HEK293T (cell line): Measurements from ENCODE around the gene FOXN1.
"Not testable (repeated sequence)": the region's sequence is repeated elsewhere in the genome, so short reads cannot be mapped to it uniquely, and the experiment has no call there.

Experiments used
- CTCF ChIA-PET: fragments of 350-600 bp; formaldehyde crosslinking; extraction: SDS; loops from one replicate; lab custom pipeline; 2021; ENCODE audit warnings: antibody characterized with exemption, inconsistent platforms; lab: Yijun Ruan, JAX
- POLR2A ChIA-PET: fragments of 350-600 bp; formaldehyde crosslinking; extraction: SDS; loops from one replicate; lab custom pipeline; 2020; ENCODE audit warnings: antibody characterized with exemption, inconsistent platforms; lab: Yijun Ruan, JAX
- DNase-seq: peaks from one replicate; pipeline ENCODE4 v3.0.0; 2012; ENCODE audit warnings: mixed read lengths; ENCODE audit errors: extremely low spot score
- ARNT ChIP-seq: fragments of 450-650 bp; IDR thresholded peaks from 2 replicates; pipeline ENCODE4 v1.6.1; 2017; ENCODE audit warnings: mild to moderate bottlenecking
- BHLHE40 ChIP-seq: fragments of 450-650 bp; IDR thresholded peaks from 2 replicates; pipeline ENCODE4 v1.6.1; 2016; ENCODE audit warnings: mild to moderate bottlenecking, moderate library complexity, borderline replicate concordance
- CTBP1 ChIP-seq: fragments of 450-650 bp; IDR thresholded peaks from 2 replicates; pipeline ENCODE4 v1.6.1; 2016; ENCODE audit warnings: borderline replicate concordance
- ELF4 ChIP-seq: fragments of 450-650 bp; IDR thresholded peaks from 2 replicates; pipeline ENCODE4 v1.6.1; 2017; ENCODE audit warnings: antibody characterized with exemption
- FOXA1 ChIP-seq: fragments of 450-650 bp; IDR thresholded peaks from 2 replicates; pipeline ENCODE4 v1.6.1; 2016; ENCODE audit warnings: mild to moderate bottlenecking
- FOXK2 ChIP-seq: fragments of 450-650 bp; IDR thresholded peaks from 2 replicates; pipeline ENCODE4 v1.6.1; 2016; ENCODE audit warnings: mild to moderate bottlenecking
- FOXM1 ChIP-seq: fragments of 450-650 bp; IDR thresholded peaks from 2 replicates; pipeline ENCODE4 v1.6.1; 2017; ENCODE audit warnings: mild to moderate bottlenecking, borderline replicate concordance
- HDGF ChIP-seq: fragments of 450-650 bp; IDR thresholded peaks from 2 replicates; pipeline ENCODE4 v1.6.1; 2017; ENCODE audit warnings: antibody characterized with exemption, borderline replicate concordance
- L3MBTL2 ChIP-seq: fragments of 450-650 bp; conservative IDR thresholded peaks from 2 replicates; pipeline ENCODE4 v1.6.1; 2016; ENCODE audit warnings: mild to moderate bottlenecking
- LEF1 ChIP-seq: fragments of 450-650 bp; IDR thresholded peaks from 2 replicates; pipeline ENCODE4 v1.6.1; 2017; ENCODE audit warnings: mild to moderate bottlenecking, borderline replicate concordance
- NFRKB ChIP-seq: fragments of 450-650 bp; IDR thresholded peaks from 2 replicates; pipeline ENCODE4 v1.6.1; 2016; ENCODE audit warnings: mild to moderate bottlenecking, moderate library complexity
- SP1 ChIP-seq: fragments of 450-650 bp; IDR thresholded peaks from 2 replicates; pipeline ENCODE4 v1.6.1; 2017
- SUZ12 ChIP-seq: fragments of 450-650 bp; IDR thresholded peaks from 2 replicates; pipeline ENCODE4 v1.6.1; 2016; ENCODE audit warnings: mild to moderate bottlenecking
- TARDBP ChIP-seq: fragments of 450-650 bp; IDR thresholded peaks from 2 replicates; pipeline ENCODE4 v1.6.1; 2016
- ZNF384 ChIP-seq: fragments of 450-650 bp; IDR thresholded peaks from 2 replicates; pipeline ENCODE4 v1.6.1; 2016
- TF ChIP-seq, protein P1 (sequence below): fragments of 450-650 bp; IDR thresholded peaks from 2 replicates; pipeline ENCODE4 v1.6.1; 2016

Gene FOXN1

DNA sequence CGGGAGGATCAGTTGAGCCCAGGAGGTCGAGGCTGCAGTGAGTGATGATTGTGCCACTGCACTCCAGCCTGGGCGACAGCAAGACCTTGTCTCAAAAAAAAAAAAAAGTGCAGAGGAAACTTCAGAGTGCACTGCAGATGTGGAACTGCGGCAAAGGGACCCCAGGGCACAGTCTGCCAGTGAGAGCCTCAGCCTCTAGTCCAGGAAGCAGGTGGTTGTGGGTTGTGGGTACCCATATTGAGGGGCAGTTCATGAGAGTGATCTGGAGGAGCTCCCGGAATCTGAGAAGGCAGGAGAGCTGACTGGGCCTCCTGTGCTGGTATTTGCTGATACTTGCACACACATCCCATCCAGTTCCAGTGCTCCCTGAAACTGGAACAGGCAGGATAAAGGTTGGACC is 13.1 kb downstream of the FOXN1 start:
- TF ChIP-seq L3MBTL2, result no peak
- no peak for TF ChIP-seq FOXM1
- no peak for TF ChIP-seq HDGF
- TF ChIP-seq FOXK2, result no peak
- no peak for TF ChIP-seq ARNT
- no peak for TF ChIP-seq ZNF384
- no peak for TF ChIP-seq ELF4
- TF ChIP-seq TARDBP, result no peak
- DNase-seq, result no peak
- CTCF ChIA-PET, result interaction anchor here (1.7 kb wide), 1 partner anchor 22 kb away, joined by 4 read pairs; no protein-coding TSS in a partner anchor
- POLR2A ChIA-PET, result interaction anchor here (1.4 kb wide), 1 partner anchor 12 kb away, joined by 3 read pairs; no protein-coding TSS in a partner anchor

DNA sequence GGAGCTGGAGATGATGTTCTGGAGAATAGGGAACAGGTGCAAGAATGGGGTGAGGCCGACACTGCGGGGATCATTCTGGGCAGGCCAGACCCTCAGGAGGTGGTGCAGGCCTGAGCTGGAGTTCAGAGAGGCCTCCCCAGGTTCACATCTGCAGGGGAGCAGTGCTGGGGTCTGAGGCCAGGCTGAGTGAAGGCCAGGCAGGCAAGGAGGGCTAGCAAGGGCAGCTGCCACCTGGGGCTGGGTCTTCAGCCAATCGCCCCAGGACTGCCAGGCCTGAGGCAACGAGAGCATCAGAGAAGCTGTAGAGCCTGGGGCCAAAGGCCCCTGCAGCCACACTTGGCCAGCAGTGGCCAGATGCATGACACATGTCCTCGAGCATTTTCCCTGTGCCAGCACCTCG is 14.5 kb downstream of the FOXN1 start:
- TF ChIP-seq NFRKB (no peak), SP1 (no peak), CTBP1 (no peak), FOXA1 (no peak), FOXM1 (no peak), ARNT (no peak), TARDBP (no peak), ELF4 (no peak), BHLHE40 (no peak), SUZ12 (no peak), ZNF384 (no peak), LEF1 (no peak), L3MBTL2 (no peak), HDGF (no peak), FOXK2 (no peak)
- TF ChIP-seq, protein P1, sequence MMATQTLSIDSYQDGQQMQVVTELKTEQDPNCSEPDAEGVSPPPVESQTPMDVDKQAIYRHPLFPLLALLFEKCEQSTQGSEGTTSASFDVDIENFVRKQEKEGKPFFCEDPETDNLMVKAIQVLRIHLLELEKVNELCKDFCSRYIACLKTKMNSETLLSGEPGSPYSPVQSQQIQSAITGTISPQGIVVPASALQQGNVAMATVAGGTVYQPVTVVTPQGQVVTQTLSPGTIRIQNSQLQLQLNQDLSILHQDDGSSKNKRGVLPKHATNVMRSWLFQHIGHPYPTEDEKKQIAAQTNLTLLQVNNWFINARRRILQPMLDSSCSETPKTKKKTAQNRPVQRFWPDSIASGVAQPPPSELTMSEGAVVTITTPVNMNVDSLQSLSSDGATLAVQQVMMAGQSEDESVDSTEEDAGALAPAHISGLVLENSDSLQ, result no peak
- DNase-seq, result no peak
- ChIA-PET CTCF (interaction anchor here (0.5 to 1.7 kb wide), 2 partner anchors 20 to 24 kb away, joined by 3 to 4 read pairs; no protein-coding TSS in a partner anchor), POLR2A (interaction anchor here (1.4 kb wide), 1 partner anchor 11 kb away, joined by 3 read pairs; no protein-coding TSS in a partner anchor)

DNA sequence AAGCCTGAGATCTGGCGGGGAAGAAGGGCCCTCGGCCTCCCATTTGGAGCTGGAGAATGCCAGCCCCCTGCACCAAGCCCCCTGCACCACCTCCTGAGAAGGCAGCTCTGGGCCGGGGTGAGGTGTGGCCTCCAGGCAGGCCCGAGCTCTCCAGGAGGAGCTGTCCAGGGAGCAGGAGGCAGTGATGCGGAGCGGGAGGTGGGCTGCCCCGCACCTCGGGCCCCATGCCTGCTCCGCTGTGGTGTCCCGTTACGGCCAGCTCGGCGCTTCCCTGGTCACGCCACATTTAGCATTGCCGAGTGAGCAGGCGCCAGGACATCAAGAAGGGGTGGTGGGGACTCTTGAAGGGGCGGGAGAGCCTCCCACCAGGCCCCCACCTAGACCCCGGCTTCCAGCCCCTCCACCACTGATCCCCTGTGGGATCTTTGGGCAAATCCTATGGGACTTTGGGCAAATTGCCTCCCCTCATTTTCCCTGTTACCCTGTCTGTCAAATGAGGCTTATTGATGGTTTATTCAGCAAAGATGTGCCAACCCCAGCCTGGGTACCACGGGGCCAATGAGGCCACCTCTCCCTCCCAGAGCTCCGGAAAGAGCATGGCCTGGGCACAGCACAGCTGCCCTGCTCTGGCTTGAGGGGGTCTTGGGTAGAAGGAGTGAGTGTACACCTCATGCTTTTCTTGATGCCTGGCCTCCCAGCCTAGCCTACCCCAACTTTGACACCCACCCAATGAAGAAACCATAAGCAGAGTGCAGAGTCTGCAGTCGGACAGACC is 15.3 kb downstream of the FOXN1 start:
- ChIA-PET CTCF (interaction anchor here (0.5 kb wide), 1 partner anchor 25 kb away, joined by 3 read pairs; no protein-coding TSS in a partner anchor), POLR2A (interaction anchor here (0.5 to 0.8 kb wide), 2 partner anchors 16 to 50 kb away, joined by 3 to 4 read pairs; partner anchors contain the start of gene PIGS)
- DNase-seq, result no peak
- TF ChIP-seq FOXK2 (no peak), FOXA1 (no peak), TARDBP (no peak)
- TF ChIP-seq, protein P1, result no peak

DNA sequence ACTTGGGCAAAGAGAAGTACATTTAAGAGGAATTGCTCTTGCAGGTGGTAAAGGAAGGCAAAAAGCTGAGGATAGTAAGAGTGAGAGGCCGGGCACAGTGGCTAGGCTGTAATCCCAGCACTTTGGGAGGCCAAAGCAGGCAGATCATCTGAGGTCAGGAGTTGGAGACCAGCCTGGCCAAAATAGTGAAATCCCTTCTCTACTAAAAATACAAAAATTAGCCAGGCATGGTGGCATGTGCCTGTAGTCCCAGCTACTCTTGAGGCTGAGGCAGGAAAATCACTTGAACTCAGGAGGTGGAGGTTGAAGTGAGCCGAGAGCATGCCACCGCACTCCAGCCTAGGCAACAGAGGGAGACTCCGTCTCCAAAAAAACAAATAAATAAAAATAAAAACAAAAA is 16.1 kb downstream of the FOXN1 start:
- DNase-seq, CTCF ChIA-PET: not testable (repeated sequence)
- POLR2A ChIA-PET, result interaction anchor here (0.8 kb wide), 1 partner anchor 49 kb away, joined by 4 read pairs; the partner anchor contains the start of gene PIGS

DNA sequence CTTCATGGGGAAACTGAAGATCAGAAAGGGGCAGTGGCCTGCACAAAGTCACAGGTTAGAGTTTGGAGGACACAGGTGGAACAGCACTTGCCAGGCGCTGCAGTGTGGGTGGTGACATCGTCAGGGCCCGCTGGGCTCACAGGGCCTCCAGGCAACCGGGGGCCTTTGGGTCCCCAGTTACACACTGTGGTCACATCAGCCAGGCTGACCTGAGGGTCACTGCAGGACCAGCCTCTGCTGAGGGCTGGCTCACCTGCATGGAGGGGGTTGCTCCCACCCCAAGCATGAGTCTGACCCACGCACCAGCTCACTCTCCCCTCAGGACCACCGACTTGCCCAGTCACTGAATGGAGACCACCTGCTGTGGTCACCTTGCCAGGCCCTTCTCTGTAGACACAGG is 17.0 kb downstream of the FOXN1 start:
- no peak for DNase-seq
- POLR2A ChIA-PET, result no interaction called here
- CTCF ChIA-PET, result no interaction called here
- TF ChIP-seq ELF4 (no peak), L3MBTL2 (no peak), FOXA1 (no peak), BHLHE40 (no peak), HDGF (no peak), FOXM1 (no peak), TARDBP (no peak), NFRKB (no peak), ARNT (no peak), SUZ12 (no peak), ZNF384 (no peak), LEF1 (no peak)

DNA sequence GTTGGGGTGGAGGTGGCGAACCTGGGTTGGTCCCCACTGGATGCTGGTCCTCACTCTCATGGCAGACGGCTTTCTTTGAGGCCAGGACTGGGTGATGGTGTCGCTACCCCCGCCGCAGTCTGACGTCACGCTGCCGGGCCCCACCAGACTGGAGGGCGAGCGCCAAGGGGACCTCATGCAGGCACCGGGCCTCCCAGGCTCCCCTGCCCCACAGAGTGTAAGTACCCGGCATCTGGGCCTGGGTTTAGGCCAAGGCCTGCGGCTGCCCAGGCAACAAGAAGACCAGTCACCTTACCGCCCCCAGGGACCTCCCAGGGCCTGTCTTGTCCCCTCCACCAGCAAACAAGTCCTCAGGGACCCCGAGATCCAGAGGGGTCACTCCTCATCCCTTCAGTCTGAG is 17.7 kb downstream of the FOXN1 start:
- no peak for TF ChIP-seq ZNF384
- TF ChIP-seq CTBP1, result no peak
- TF ChIP-seq NFRKB, result no peak
- no peak for TF ChIP-seq ARNT
- TF ChIP-seq, protein P1, result no peak
- no peak for TF ChIP-seq SP1
- TF ChIP-seq L3MBTL2, result no peak
- TF ChIP-seq ELF4, result no peak
- ChIA-PET CTCF (no interaction called here), POLR2A (no interaction called here)
- DNase-seq, result no peak
